CD14-positive monocyte (primary cell): ENCODE results near the gene CDK15. TPM values are rescaled to one million over a fixed set of nuclear protein-coding genes. Genes with fewer than 3 reads are reported as not detected.
A peak's percentile ranks its signal among the peaks of the same experiment; 100 is the strongest.

Experiments
- DNase-seq, 3 donors: peaks; one replicate each; pipeline ENCODE4 v3.0.0-alpha.2; 2011 to 2022
- H2AFZ ChIP-seq: 2 replicates; pipeline ENCODE4 v1.6.0; 2012; ENCODE audit warnings: mild to moderate bottlenecking, low read depth, low read length, inconsistent platforms; ENCODE audit not compliant: insufficient read depth, poor library complexity, severe bottlenecking
- H3K27ac ChIP-seq, 2 donors: 1 replicate in 1 of 2; 2 replicates in 1 of 2; pipeline ENCODE4 v1.5.1; 2012 to 2013; ENCODE audit warnings: low read length in 2 of 2, control low read depth in 1 of 2, inconsistent platforms in 1 of 2, low read depth in 1 of 2, mild to moderate bottlenecking in 1 of 2
- H3K27me3 ChIP-seq, 2 donors: one replicate each; pipeline versions ENCODE4 v1.6.0 to v1.6.1; 2011 to 2013; ENCODE audit warnings: low read length in 2 of 2; ENCODE audit not compliant: control insufficient read depth in 2 of 2, insufficient read depth in 2 of 2
- H3K36me3 ChIP-seq, 2 donors: replicated peaks in 1 of 2; 1 replicate in 1 of 2; 2 replicates in 1 of 2; pipeline versions ENCODE4 v1.5.1 to v1.6.1; 2012 to 2013; ENCODE audit warnings: low read length in 2 of 2, control low read depth in 1 of 2, inconsistent platforms in 1 of 2, mild to moderate bottlenecking in 1 of 2; ENCODE audit not compliant: insufficient read depth in 2 of 2, control insufficient read depth in 1 of 2
- H3K4me1 ChIP-seq, 2 donors: 1 replicate in 1 of 2; 2 replicates in 1 of 2; pipeline versions ENCODE4 v1.5.1 to v1.6.1; 2012 to 2013; ENCODE audit warnings: low read length in 2 of 2, control low read depth in 1 of 2, inconsistent platforms in 1 of 2, mild to moderate bottlenecking in 1 of 2, moderate library complexity in 1 of 2; ENCODE audit not compliant: insufficient read depth in 2 of 2, control insufficient read depth in 1 of 2
- H3K4me2 ChIP-seq: replicated peaks from 2 replicates; pipeline ENCODE3; 2012; ENCODE audit warnings: low read length, moderate library complexity, mild to moderate bottlenecking; ENCODE audit not compliant: poor library complexity, severe bottlenecking; ENCODE audit errors: extremely low read depth
- H3K4me3 ChIP-seq, 3 experiments: fragments of 200-600 bp in 1 of 3; sonication (generic) in 1 of 3; replicated peaks in 1 of 3; 1 replicate in 2 of 3; 2 replicates in 1 of 3; pipeline ENCODE4 v1.5.1; 2011 to 2013; ENCODE audit warnings: low read length in 3 of 3, mild to moderate bottlenecking in 3 of 3, control low read depth in 2 of 3, low read depth in 2 of 3, inconsistent platforms in 1 of 3, moderate library complexity in 1 of 3
- H3K79me2 ChIP-seq: 2 replicates; pipeline ENCODE4 v1.6.0; 2012; ENCODE audit warnings: mild to moderate bottlenecking, control low read depth, inconsistent platforms, low read length, moderate library complexity; ENCODE audit not compliant: insufficient read depth
- H3K9ac ChIP-seq: 2 replicates; pipeline ENCODE4 v1.6.0; 2017; ENCODE audit warnings: low read length, mild to moderate bottlenecking; ENCODE audit not compliant: insufficient read depth, poor library complexity, severe bottlenecking
- H3K9me3 ChIP-seq, 2 donors: replicated peaks in 1 of 2; 1 replicate in 1 of 2; 2 replicates in 1 of 2; pipeline versions ENCODE4 v1.5.1 to v1.6.1; 2012 to 2013; ENCODE audit warnings: low read length in 2 of 2, control low read depth in 1 of 2; ENCODE audit not compliant: control insufficient read depth in 1 of 2, insufficient read depth in 1 of 2
- H4K20me1 ChIP-seq: 2 replicates; pipeline ENCODE4 v1.6.0; 2012; ENCODE audit warnings: mild to moderate bottlenecking, low read length, control low read depth, moderate library complexity; ENCODE audit not compliant: insufficient read depth
- H3K27ac Mint-ChIP-seq, 7 donors: one replicate each; pipeline ENCODE4 v1.8.0; 2020; ENCODE audit warnings: mild to moderate bottlenecking in 7 of 7, mixed read lengths in 7 of 7, moderate library complexity in 6 of 7, inconsistent platforms in 2 of 7
- H3K27me3 Mint-ChIP-seq, 3 donors: one replicate each; pipeline ENCODE4 v1.8.0; 2021 to 2022; ENCODE audit warnings: low read depth in 3 of 3, mild to moderate bottlenecking in 3 of 3, mixed read lengths in 3 of 3, moderate library complexity in 3 of 3, inconsistent platforms in 1 of 3
- H3K36me3 Mint-ChIP-seq, 2 donors: one replicate each; pipeline ENCODE4 v1.8.0; 2020; ENCODE audit warnings: mixed read lengths in 2 of 2, inconsistent platforms in 1 of 2, mild to moderate bottlenecking in 1 of 2
- H3K4me1 Mint-ChIP-seq: one replicate; pipeline ENCODE4 v1.8.0; 2020; ENCODE audit warnings: mild to moderate bottlenecking, mixed read lengths
- H3K4me3 Mint-ChIP-seq, 2 donors: one replicate each; pipeline ENCODE4 v1.8.0; 2020; ENCODE audit warnings: mild to moderate bottlenecking in 2 of 2, mixed read lengths in 2 of 2, moderate library complexity in 1 of 2
- H3K9me3 Mint-ChIP-seq, 7 donors: one replicate each; pipeline ENCODE4 v1.8.0; 2020 to 2022; ENCODE audit warnings: mixed read lengths in 7 of 7, mild to moderate bottlenecking in 6 of 7, moderate library complexity in 6 of 7, inconsistent platforms in 2 of 7
- CTCF ChIP-seq: fragments of 200-600 bp; IDR thresholded peaks from one replicate; pipeline ENCODE4 v1.8.0; 2022; ENCODE audit warnings: antibody characterized with exemption, mild to moderate bottlenecking
- WGBS: methylation state at CpG from one replicate; pipeline ENCODE4 v1.1.5; 2013; ENCODE audit warnings: missing lambda C conversion rate; ENCODE audit not compliant: insufficient coverage; 5-methylcytosine and 5-hydroxymethylcytosine counted together
- intact Hi-C, 2 donors: fragments of 100-400 bp; cut with micrococcal nuclease; formaldehyde crosslinking; loops; one replicate each; pipeline versions ENCODE4 v1.15.0 to v1.15.1; 2023
- polyA plus RNA-seq, 3 donors: library from polyadenylated mRNA; depleted of rRNA in 1 of 3; unstranded in 2 of 3; stranded (reverse) in 1 of 3; fragments of 300-500 nt in 2 of 3; fragments of >200 nt in 1 of 3; fragmentation: Illumina TruSeq in 2 of 3; gene quantifications; 1 replicate in 2 of 3; 2 replicates in 1 of 3; pipeline ENCODE4 v1.2.3, GENCODE V29; 2012 to 2021

CDK15 gene
- polyA plus RNA-seq, 3 donors, result not detected

GRCh38 chr2:201779901-201780673, 26.2 kb upstream of the CDK15 start:
- H3K27me3 Mint-ChIP-seq, result peaks cover 0 to 9% (median 5%) of the 10 kb centered on the region in 3 donors
- no peaks in the 10 kb centered on the region for H4K20me1 ChIP-seq
- peak overlapping the region in 1 of 2 donors; percentile 93 for H3K27ac ChIP-seq
- H3K79me2 ChIP-seq, result peaks cover 24% of the 10 kb centered on the region
- H3K9me3 Mint-ChIP-seq, result no peaks in the 10 kb centered on the region
- TF ChIP-seq CTCF, result no peak
- H3K4me3 ChIP-seq, result peak overlapping the region; percentile 77 to 98 (median 92)
- WGBS, result 3% methylated on average over 20 of the region's 22 CpGs
- H3K36me3 Mint-ChIP-seq, result no peaks in the 10 kb centered on the region
- H3K27me3 ChIP-seq, result no peaks in the 10 kb centered on the region
- intact Hi-C loops, result loop anchor here (5.0 to 10.0 kb wide), 2 partner anchors 335 to 597 kb away; partner anchors contain the start of gene BMPR2 (in 1 of the 2)
- peak overlapping the region; percentile 45 to 99 (median 89) for H3K27ac Mint-ChIP-seq
- peak overlapping the region; percentile 99 for H3K4me2 ChIP-seq
- H3K36me3 ChIP-seq, result no peaks in the 10 kb centered on the region
- no peak for DNase-seq
- H2AFZ ChIP-seq, result peak overlapping the region; percentile 100
- H3K9me3 ChIP-seq, result no peaks in the 10 kb centered on the region
- H3K9ac ChIP-seq, result peak overlapping the region; percentile 76
- peak overlapping the region; percentile 96 to 98 for H3K4me3 Mint-ChIP-seq
- peaks cover 21% of the 10 kb centered on the region for H3K4me1 Mint-ChIP-seq
- H3K4me1 ChIP-seq, result peaks cover 16 to 18% of the 10 kb centered on the region in 2 donors

GRCh38 chr2:201780674-201781493, 25.5 kb upstream of the CDK15 start, which contains the start of gene ALS2:
Gene ALS2, minus strand, starts transcription at chr2:201780933. Its CDS starts 12,048 bp downstream, at chr2:201768885.
- under 1% methylated on average over 41 of the region's 60 CpGs for WGBS
- H3K4me3 ChIP-seq, result peak within 1 kb of the TSS; percentile 77 to 98 (median 92)
- peak within 1 kb of the TSS; percentile 76 for H3K9ac ChIP-seq
- Mint-ChIP-seq H3K9me3 (no peaks in the 10 kb centered on the region), H3K4me1 (peaks cover 23% of the 10 kb centered on the region), H3K27me3 (peaks cover 0 to 9% (median 5%) of the 10 kb centered on the region in 3 donors), H3K4me3 (peak within 1 kb of the TSS; percentile 96 to 98), H3K36me3 (no peaks in the 10 kb centered on the region), H3K27ac (peak within 1 kb of the TSS; percentile 92 to 99 (median 97))
- H2AFZ ChIP-seq, result peak within 1 kb of the TSS; percentile 100
- H3K79me2 ChIP-seq, result peaks cover 24% of the 10 kb centered on the region
- H4K20me1 ChIP-seq, result no peaks in the 10 kb centered on the region
- H3K27ac ChIP-seq, result peak within 1 kb of the TSS; percentile 29 to 93
- H3K36me3 ChIP-seq, result no peaks in the 10 kb centered on the region
- no peaks in the 10 kb centered on the region for H3K27me3 ChIP-seq
- peak within 1 kb of the TSS; percentile 99 for H3K4me2 ChIP-seq
- intact Hi-C loops, result loop anchor here in 1 of 2 donors (10.0 kb wide), 1 partner anchor 336 kb away; no protein-coding TSS in a partner anchor
- peak; percentile 85 to 87 (median 87) for DNase-seq
- TF ChIP-seq CTCF, result no peak
- H3K4me1 ChIP-seq, result peaks cover 16 to 18% of the 10 kb centered on the region in 2 donors
- H3K9me3 ChIP-seq, result no peaks in the 10 kb centered on the region
